Endothelial cell (in vitro differentiated cells): ENCODE measurements around the gene CASP9. TPM values are rescaled to one million over a fixed set of nuclear protein-coding genes. Genes with fewer than 3 reads are reported as not detected.

ENCODE experiments used
- DNase-seq: peaks from one replicate; pipeline ENCODE4 v3.0.0; 2021; ENCODE audit warnings: low spot score
- H3K27ac Mint-ChIP-seq: one replicate; pipeline ENCODE4 v1.8.0; 2021; ENCODE audit warnings: mixed read lengths, inconsistent platforms; ENCODE audit not compliant: unreplicated experiment
- H3K27me3 Mint-ChIP-seq: one replicate; pipeline ENCODE4 v1.8.0; 2021; ENCODE audit warnings: mild to moderate bottlenecking, moderate library complexity, mixed read lengths, inconsistent platforms; ENCODE audit not compliant: unreplicated experiment
- H3K36me3 Mint-ChIP-seq: one replicate; pipeline ENCODE4 v1.8.0; 2021; ENCODE audit warnings: mild to moderate bottlenecking, low read depth, mixed read lengths, inconsistent platforms; ENCODE audit not compliant: unreplicated experiment
- H3K4me1 Mint-ChIP-seq: one replicate; pipeline ENCODE4 v1.8.0; 2021; ENCODE audit warnings: mild to moderate bottlenecking, mixed read lengths, inconsistent platforms; ENCODE audit not compliant: unreplicated experiment
- H3K4me3 Mint-ChIP-seq: one replicate; pipeline ENCODE4 v1.8.0; 2021; ENCODE audit warnings: mild to moderate bottlenecking, mixed read lengths, inconsistent platforms; ENCODE audit not compliant: unreplicated experiment
- H3K9me3 Mint-ChIP-seq: one replicate; pipeline ENCODE4 v1.8.0; 2021; ENCODE audit warnings: mixed read lengths, inconsistent platforms; ENCODE audit not compliant: unreplicated experiment
- total RNA-seq: library from RNA; stranded (reverse); fragmentation: NEBNext Ultra II Directional; extraction: Animal tissue kit (Norgen Biotek cat#: 25700); gene quantifications from one replicate; pipeline ENCODE4 v1.2.1, GENCODE V29; 2021; ENCODE audit not compliant: unreplicated experiment
- TF ChIP-seq, protein P1 (sequence below): fragments of 200-600 bp; sonication (generic); IDR thresholded peaks from one replicate; pipeline ENCODE4 v1.5.0; 2021; ENCODE audit warnings: antibody characterized with exemption; ENCODE audit not compliant: unreplicated experiment

CASP9 gene
- total RNA-seq, 1 donor from 2014 or later: 12.0 TPM

DNA sequence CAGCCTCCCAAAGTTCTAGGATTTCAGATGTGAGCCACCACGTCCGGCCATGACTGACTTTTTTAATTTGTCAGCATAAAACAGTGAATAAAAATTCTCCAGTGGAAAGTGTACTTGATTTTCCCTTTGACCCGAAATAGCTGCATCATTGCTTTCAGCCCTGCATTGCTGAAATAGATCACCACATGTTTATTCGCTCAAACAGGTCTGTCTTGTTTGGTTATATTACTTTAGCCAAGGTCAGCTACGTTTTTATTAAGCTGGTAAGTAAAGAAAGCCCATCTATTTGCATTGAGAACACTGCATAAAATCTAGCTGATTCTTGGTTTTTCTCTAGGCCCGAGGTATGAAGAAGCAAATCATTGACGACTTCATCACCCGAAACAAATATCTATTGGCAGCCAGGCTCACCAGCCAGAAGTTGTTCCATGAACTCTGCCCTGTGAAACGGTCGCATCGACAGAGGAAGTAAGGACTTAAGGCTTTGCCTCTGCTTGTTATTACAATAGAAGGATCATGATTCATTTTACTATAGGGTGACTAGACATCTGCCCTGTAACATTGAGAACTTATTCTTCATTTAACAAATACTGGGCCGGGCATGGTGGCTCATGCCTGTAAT is 35.3 kb upstream of the CASP9 start:
- H3K27me3 Mint-ChIP-seq: peaks cover 2% of the 10 kb centered on the region
- H3K4me1 Mint-ChIP-seq: no peaks in the 10 kb centered on the region
- H3K4me3 Mint-ChIP-seq: no peak overlapping the region
- TF ChIP-seq, protein P1, sequence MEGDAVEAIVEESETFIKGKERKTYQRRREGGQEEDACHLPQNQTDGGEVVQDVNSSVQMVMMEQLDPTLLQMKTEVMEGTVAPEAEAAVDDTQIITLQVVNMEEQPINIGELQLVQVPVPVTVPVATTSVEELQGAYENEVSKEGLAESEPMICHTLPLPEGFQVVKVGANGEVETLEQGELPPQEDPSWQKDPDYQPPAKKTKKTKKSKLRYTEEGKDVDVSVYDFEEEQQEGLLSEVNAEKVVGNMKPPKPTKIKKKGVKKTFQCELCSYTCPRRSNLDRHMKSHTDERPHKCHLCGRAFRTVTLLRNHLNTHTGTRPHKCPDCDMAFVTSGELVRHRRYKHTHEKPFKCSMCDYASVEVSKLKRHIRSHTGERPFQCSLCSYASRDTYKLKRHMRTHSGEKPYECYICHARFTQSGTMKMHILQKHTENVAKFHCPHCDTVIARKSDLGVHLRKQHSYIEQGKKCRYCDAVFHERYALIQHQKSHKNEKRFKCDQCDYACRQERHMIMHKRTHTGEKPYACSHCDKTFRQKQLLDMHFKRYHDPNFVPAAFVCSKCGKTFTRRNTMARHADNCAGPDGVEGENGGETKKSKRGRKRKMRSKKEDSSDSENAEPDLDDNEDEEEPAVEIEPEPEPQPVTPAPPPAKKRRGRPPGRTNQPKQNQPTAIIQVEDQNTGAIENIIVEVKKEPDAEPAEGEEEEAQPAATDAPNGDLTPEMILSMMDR: no peak
- no peaks in the 10 kb centered on the region for H3K9me3 Mint-ChIP-seq
- no peak overlapping the region for H3K27ac Mint-ChIP-seq
- peaks cover 12% of the 10 kb centered on the region for H3K36me3 Mint-ChIP-seq
- DNase-seq: no peak

DNA sequence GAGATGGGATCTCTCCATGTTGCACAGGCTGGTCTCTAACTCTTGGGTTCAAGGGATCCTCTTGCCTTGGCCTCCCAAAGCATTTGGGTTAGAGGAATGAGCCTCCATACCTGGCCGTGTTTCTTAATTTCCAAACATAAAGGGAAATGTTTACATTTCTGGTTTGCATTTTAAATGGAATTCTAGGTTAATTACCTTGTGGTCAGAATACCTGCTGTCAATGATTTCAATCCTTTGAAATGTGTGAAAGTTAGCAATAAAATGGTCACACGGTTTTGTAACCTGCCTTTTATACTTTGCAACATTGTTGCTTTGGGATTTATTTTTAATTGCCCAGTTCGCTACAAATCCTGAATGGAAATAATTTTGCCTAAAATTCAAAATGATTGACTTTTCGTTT is 34.5 kb upstream of the CASP9 start:
- no peak for DNase-seq
- Mint-ChIP-seq H3K36me3 (peaks cover 5% of the 10 kb centered on the region), H3K27ac (no peak overlapping the region), H3K4me1 (no peaks in the 10 kb centered on the region), H3K4me3 (no peak overlapping the region), H3K9me3 (no peaks in the 10 kb centered on the region), H3K27me3 (no peaks in the 10 kb centered on the region)
- TF ChIP-seq, protein P1: no peak

DNA sequence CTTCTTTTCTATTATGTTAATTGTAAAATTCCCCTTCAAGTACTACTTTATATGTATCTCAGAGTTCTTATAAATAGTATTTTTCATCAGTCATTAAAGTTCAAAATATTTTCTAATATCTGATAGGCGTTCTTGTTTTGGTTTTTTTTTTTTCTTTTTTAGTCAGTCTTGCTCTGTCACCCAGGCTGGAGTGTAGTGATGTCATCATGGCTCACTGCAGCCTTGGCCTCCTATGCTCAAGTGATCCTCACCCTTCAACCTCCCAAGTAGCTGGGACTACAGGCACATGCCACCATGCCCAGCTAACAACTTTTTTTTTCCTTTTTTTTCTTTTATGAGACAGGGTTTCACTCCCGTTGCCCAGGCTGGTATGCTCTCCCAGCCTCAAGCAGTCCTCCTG is 33.6 kb upstream of the CASP9 start:
- Mint-ChIP-seq H3K27me3 (no peaks in the 10 kb centered on the region), H3K4me3 (no peak overlapping the region), H3K9me3 (no peaks in the 10 kb centered on the region), H3K27ac (no peak overlapping the region), H3K36me3 (peaks cover 5% of the 10 kb centered on the region), H3K4me1 (no peaks in the 10 kb centered on the region)
- TF ChIP-seq, protein P1: no peak
- DNase-seq: no peak

DNA sequence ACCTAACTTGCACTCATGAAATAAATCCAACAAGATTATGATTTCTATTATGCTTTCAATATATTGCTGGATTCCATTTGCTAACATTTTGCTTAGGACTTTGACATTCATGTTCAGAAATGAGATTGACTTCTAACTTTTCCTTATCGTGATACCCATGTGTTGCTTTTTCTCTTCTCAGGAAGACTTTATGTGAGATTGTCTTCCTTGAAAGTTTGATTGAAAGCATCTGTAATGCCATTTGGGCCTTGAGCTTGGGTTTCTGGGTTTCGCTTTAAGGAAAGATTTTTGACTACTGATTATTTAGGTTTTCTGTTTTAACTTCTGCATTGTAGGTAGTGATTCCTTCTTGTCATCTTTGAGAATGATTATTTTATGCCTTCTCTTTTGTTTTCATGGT is 33.0 kb upstream of the CASP9 start:
- TF ChIP-seq, protein P1: no peak
- DNase-seq: no peak
- Mint-ChIP-seq H3K4me3 (no peak overlapping the region), H3K27ac (no peak overlapping the region), H3K9me3 (no peaks in the 10 kb centered on the region), H3K27me3 (no peaks in the 10 kb centered on the region), H3K36me3 (peaks cover 5% of the 10 kb centered on the region), H3K4me1 (no peaks in the 10 kb centered on the region)

DNA sequence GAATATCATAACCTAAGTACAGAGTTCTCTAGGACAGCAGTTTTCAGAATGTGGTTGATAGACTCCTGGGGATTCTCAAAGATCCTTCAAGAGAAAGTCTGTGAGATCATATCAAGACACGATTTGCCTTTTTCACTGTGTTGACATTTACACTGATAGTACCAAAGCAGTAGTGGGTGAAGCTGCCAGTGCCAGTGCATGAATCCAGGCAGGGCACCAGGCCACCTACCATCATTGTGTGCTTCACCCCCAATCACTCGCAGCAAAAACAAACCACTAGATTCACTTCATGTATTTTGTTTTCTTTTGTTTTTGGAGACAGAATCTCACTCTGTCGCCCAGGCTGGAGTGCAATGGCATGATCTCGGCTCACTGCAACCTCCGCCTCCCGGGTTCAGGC is 26.6 kb upstream of the CASP9 start:
- Mint-ChIP-seq H3K36me3 (peaks cover 22% of the 10 kb centered on the region), H3K27me3 (no peaks in the 10 kb centered on the region), H3K27ac (no peak overlapping the region), H3K9me3 (no peaks in the 10 kb centered on the region), H3K4me1 (no peaks in the 10 kb centered on the region), H3K4me3 (no peak overlapping the region)
- DNase-seq: no peak
- TF ChIP-seq, protein P1: no peak
